ENCODE measurements around the gene PNLIPRP1. TPM values are rescaled to one million over a fixed set of nuclear protein-coding genes. Genes with fewer than 3 reads are reported as not detected.

PNLIPRP1 gene
- total RNA-seq, 3 donors from 2014 or later (not counting 1 experiment from before 2014, with no cell fraction given) = not detected

- H3K27me3 ChIP-seq (ENCODE audit: control insufficient read depth, insufficient read depth, low read length) = no peaks in the 10 kb centered on the region
- Mint-ChIP-seq H3K9me3 (no peaks in the 10 kb centered on the region), H3K27ac (no peak overlapping the region), H3K27me3 (ENCODE audit: low read depth in 2 of 2) (peaks cover 6 to 11% of the 10 kb centered on the region in 2 donors), H3K4me1 (no peaks in the 10 kb centered on the region), H3K36me3 (no peaks in the 10 kb centered on the region), H3K4me3 (no peak overlapping the region)
- 9% methylated on average over 49 of the region's 49 CpGs for WGBS (ENCODE audit: insufficient coverage)
- ATAC-seq (no peak), DNase-seq (no peak)
- TF ChIP-seq CTCF (IDR thresholded peaks at IDR 0.05) = no peak
- no peak overlapping the region for H3K4me3 ChIP-seq (ENCODE audit: low read length)
- no peaks in the 10 kb centered on the region for H3K9me3 ChIP-seq (ENCODE audit: control insufficient read depth, insufficient read depth, low read length)
- no peaks in the 10 kb centered on the region for H3K4me1 ChIP-seq (ENCODE audit: control insufficient read depth, insufficient read depth, low read length)
- no peak overlapping the region for H3K27ac ChIP-seq (ENCODE audit: low read length)
- intact Hi-C loops (cut with micrococcal nuclease) = no loop called here
- H3K36me3 ChIP-seq (ENCODE audit: control insufficient read depth, insufficient read depth, low read length) = no peaks in the 10 kb centered on the region
Observed at GRCh38 chr10:116627386-116627933, 36.7 kb downstream of the PNLIPRP1 start.

DNA sequence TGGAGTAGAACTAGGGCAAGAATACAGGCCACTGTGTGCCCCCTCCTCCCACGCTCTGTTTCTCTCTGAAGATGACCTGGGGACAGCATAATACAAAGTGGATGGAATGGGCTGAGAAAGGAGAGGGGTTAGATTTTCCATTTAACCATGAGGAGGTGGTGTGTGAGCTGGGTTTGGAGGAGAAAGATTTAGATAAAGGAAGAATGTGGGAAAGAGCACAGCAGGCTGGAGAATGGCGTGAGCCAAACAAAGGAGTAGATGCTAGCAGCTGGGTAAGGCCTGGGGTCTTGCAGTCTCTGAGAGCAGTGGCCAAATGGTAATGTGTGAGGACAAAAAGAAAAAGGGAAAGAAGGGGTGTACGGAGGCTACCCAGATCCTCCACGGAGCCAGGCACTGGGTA, 38.6 kb downstream of the PNLIPRP1 start:
- Histone ChIP-seq H3K27me3 (ENCODE audit: control insufficient read depth, insufficient read depth, low read length) (no peaks in the 10 kb centered on the region), H3K27ac (ENCODE audit: low read length) (no peak overlapping the region), H3K36me3 (ENCODE audit: control insufficient read depth, insufficient read depth, low read length) (no peaks in the 10 kb centered on the region), H3K9me3 (ENCODE audit: control insufficient read depth, insufficient read depth, low read length) (no peaks in the 10 kb centered on the region), H3K4me3 (ENCODE audit: low read length) (no peak overlapping the region), H3K4me1 (ENCODE audit: control insufficient read depth, insufficient read depth, low read length) (no peaks in the 10 kb centered on the region)
- H3K4me3 Mint-ChIP-seq = no peak overlapping the region
- no peaks in the 10 kb centered on the region for H3K36me3 Mint-ChIP-seq
- peaks cover 4 to 11% of the 10 kb centered on the region in 2 donors for H3K27me3 Mint-ChIP-seq (ENCODE audit: low read depth in 2 of 2)
- no peak for ATAC-seq
- DNase-seq = no peak
- no peaks in the 10 kb centered on the region for H3K9me3 Mint-ChIP-seq
- no peak for TF ChIP-seq CTCF (IDR thresholded peaks at IDR 0.05)
- H3K4me1 Mint-ChIP-seq = no peaks in the 10 kb centered on the region
- intact Hi-C loops (cut with micrococcal nuclease) = no loop called here
- H3K27ac Mint-ChIP-seq = no peak overlapping the region
- 77% methylated on average over 4 of the region's 4 CpGs for WGBS (ENCODE audit: insufficient coverage)

DNA sequence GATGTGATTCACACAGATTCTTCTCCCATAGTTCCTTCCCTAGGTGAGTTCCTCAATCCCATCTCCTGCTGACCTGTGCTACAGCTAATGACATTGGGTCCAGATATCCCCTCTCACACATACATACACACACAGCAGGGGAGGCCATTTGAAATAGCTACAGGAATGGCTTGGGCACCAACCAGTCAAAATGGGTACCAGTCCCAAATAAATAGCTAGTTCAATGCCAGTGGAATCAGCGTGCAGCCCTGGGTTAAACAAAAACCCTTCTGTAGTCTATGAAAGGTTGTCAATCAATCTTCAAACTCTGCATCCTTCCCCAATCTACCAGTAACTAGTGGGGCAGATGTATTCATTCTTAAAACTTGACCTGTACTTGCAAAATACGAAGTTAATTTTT, 39.3 kb downstream of the PNLIPRP1 start:
- no peak overlapping the region for H3K4me3 ChIP-seq (ENCODE audit: low read length)
- no peaks in the 10 kb centered on the region for H3K4me1 ChIP-seq (ENCODE audit: control insufficient read depth, insufficient read depth, low read length)
- no peak overlapping the region for H3K27ac Mint-ChIP-seq
- no peak for TF ChIP-seq CTCF (IDR thresholded peaks at IDR 0.05)
- no peaks in the 10 kb centered on the region for H3K9me3 ChIP-seq (ENCODE audit: control insufficient read depth, insufficient read depth, low read length)
- ATAC-seq (no peak), DNase-seq (no peak)
- H3K9me3 Mint-ChIP-seq = no peaks in the 10 kb centered on the region
- H3K36me3 Mint-ChIP-seq = no peaks in the 10 kb centered on the region
- H3K36me3 ChIP-seq (ENCODE audit: control insufficient read depth, insufficient read depth, low read length) = no peaks in the 10 kb centered on the region
- no peak overlapping the region for H3K4me3 Mint-ChIP-seq
- H3K27ac ChIP-seq (ENCODE audit: low read length) = no peak overlapping the region
- WGBS (ENCODE audit: insufficient coverage) = 89% methylated on average over 2 of the region's 2 CpGs
- H3K27me3 ChIP-seq (ENCODE audit: control insufficient read depth, insufficient read depth, low read length) = no peaks in the 10 kb centered on the region
- intact Hi-C loops (cut with micrococcal nuclease) = no loop called here
- peaks cover 4 to 11% of the 10 kb centered on the region in 2 donors for H3K27me3 Mint-ChIP-seq (ENCODE audit: low read depth in 2 of 2)
- H3K4me1 Mint-ChIP-seq = no peaks in the 10 kb centered on the region

GRCh38 chr10:116631871-116632295, 41.1 kb downstream of the PNLIPRP1 start:
- H3K27me3 ChIP-seq (ENCODE audit: control insufficient read depth, insufficient read depth, low read length) = no peaks in the 10 kb centered on the region
- intact Hi-C loops (cut with micrococcal nuclease) = no loop called here
- no peak for TF ChIP-seq CTCF (IDR thresholded peaks at IDR 0.05)
- H3K4me1 ChIP-seq (ENCODE audit: control insufficient read depth, insufficient read depth, low read length) = no peaks in the 10 kb centered on the region
- Mint-ChIP-seq H3K4me1 (no peaks in the 10 kb centered on the region), H3K36me3 (no peaks in the 10 kb centered on the region), H3K27ac (no peak overlapping the region), H3K9me3 (peaks cover 0 to 3% of the 10 kb centered on the region in 2 donors), H3K27me3 (ENCODE audit: low read depth in 2 of 2) (peaks cover 0 to 4% of the 10 kb centered on the region in 2 donors), H3K4me3 (no peak overlapping the region)
- H3K36me3 ChIP-seq (ENCODE audit: control insufficient read depth, insufficient read depth, low read length) = no peaks in the 10 kb centered on the region
- 87% methylated on average over 6 of the region's 6 CpGs for WGBS (ENCODE audit: insufficient coverage)
- H3K27ac ChIP-seq (ENCODE audit: low read length) = no peak overlapping the region
- DNase-seq = no peak
- no peak for ATAC-seq
- H3K4me3 ChIP-seq (ENCODE audit: low read length) = no peak overlapping the region
- no peaks in the 10 kb centered on the region for H3K9me3 ChIP-seq (ENCODE audit: control insufficient read depth, insufficient read depth, low read length)

Data from natural killer cell (primary cell).